Suppressor macrophage treated with lipopolysaccharide for 4 hours (primary cell): Measurements from ENCODE around the gene TKTL1.
A peak's percentile ranks its signal among the peaks of the same experiment; 100 is the strongest.
"Not testable (repeated sequence)": the region's sequence is repeated elsewhere in the genome, so short reads cannot be mapped to it uniquely, and the experiment has no call there.

Experiments
- DNase-seq: peaks from one replicate; pipeline ENCODE4 v3.0.0-alpha.2; 2020

The TKTL1 gene

GRCh38 chrX:154310616-154311536 lies 15.3 kb downstream of the TKTL1 start:
- DNase-seq: no peak

GRCh38 chrX:154312116-154312515 lies 16.5 kb downstream of the TKTL1 start:
- no peak for DNase-seq

GRCh38 chrX:154313147-154313546 lies 17.6 kb downstream of the TKTL1 start:
- DNase-seq: no peak

- no peak for DNase-seq
Observed at GRCh38 chrX:154315416-154315815, 19.8 kb downstream of the TKTL1 start.

GRCh38 chrX:154317391-154317995 lies 21.9 kb downstream of the TKTL1 start:
- DNase-seq: no peak

- no peak for DNase-seq
Observed at GRCh38 chrX:154320406-154320805, 24.8 kb downstream of the TKTL1 start.

GRCh38 chrX:154321152-154321551 lies 25.6 kb downstream of the TKTL1 start:
- DNase-seq: no peak

GRCh38 chrX:154321594-154321993 lies 26.0 kb downstream of the TKTL1 start:
- DNase-seq: no peak

GRCh38 chrX:154322890-154323289 lies 27.3 kb downstream of the TKTL1 start:
- DNase-seq: no peak

- no peak for DNase-seq
Observed at GRCh38 chrX:154323537-154323936, 27.9 kb downstream of the TKTL1 start.

- DNase-seq: no peak
Observed at GRCh38 chrX:154325541-154325940, 29.9 kb downstream of the TKTL1 start.

GRCh38 chrX:154327038-154327820 lies 31.6 kb downstream of the TKTL1 start:
- no peak for DNase-seq

GRCh38 chrX:154328646-154329045 lies 33.1 kb downstream of the TKTL1 start:
- DNase-seq: no peak

- no peak for DNase-seq
Observed at GRCh38 chrX:154329294-154329693, 33.7 kb downstream of the TKTL1 start.

- DNase-seq: no peak
Observed at GRCh38 chrX:154332561-154332960, 37.0 kb downstream of the TKTL1 start.

GRCh38 chrX:154333116-154333515 lies 37.5 kb downstream of the TKTL1 start:
- no peak for DNase-seq

- DNase-seq: peak; percentile 37
Observed at GRCh38 chrX:154333837-154334271, 38.3 kb downstream of the TKTL1 start.

GRCh38 chrX:154334496-154334895 lies 38.9 kb downstream of the TKTL1 start:
- peak; percentile 62 for DNase-seq

- DNase-seq: not testable (repeated sequence)
Observed at GRCh38 chrX:154341399-154342298, 46.1 kb downstream of the TKTL1 start.

GRCh38 chrX:154343063-154343462 lies 47.5 kb downstream of the TKTL1 start:
- not testable (repeated sequence) for DNase-seq

GRCh38 chrX:154343620-154344019 lies 48.0 kb downstream of the TKTL1 start:
- not testable (repeated sequence) for DNase-seq

- DNase-seq: no peak
Observed at GRCh38 chrX:154348114-154348531, 52.5 kb downstream of the TKTL1 start.
